ENCODE data around the gene ERBB3.
A peak's percentile ranks its signal among the peaks of the same experiment; 100 is the strongest.
"Not testable (repeated sequence)": the region's sequence is repeated elsewhere in the genome, so short reads cannot be mapped to it uniquely, and the experiment has no call there.

ERBB3 gene

DNA sequence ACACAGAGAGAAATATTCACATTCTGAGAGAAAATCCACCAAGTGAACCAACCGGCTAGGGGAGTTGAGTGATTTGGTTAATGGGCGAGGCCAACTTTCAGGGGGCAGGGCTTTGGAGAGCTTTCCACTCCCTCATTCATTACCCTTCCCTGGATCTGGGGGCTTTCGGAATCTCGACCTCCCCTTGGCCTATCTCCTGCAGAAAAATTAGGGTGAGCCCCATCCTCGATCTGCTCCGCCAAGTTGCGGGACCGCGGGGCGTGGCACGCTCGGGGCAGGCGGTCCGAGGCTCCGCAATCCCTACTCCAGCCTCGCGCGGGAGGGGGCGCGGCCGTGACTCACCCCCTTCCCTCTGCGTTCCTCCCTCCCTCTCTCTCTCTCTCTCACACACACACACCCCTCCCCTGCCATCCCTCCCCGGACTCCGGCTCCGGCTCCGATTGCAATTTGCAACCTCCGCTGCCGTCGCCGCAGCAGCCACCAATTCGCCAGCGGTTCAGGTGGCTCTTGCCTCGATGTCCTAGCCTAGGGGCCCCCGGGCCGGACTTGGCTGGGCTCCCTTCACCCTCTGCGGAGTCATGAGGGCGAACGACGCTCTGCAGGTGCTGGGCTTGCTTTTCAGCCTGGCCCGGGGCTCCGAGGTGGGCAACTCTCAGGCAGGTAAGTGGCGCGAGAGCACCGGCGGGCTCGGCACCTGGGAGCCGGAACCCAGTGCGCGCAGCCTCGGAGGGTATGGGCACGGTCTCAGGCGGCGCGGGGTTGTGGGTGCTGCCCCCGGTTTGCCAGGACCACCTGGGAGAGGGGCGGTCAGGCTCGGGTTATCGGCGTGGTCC lies at the start of gene ERBB3:
TSS of gene ERBB3 (plus strand) at position 443 of the 833 bp plus-strand sequence. CDS start at position 579, 136 bp downstream.
- TF ChIP-seq POLR2A (IDR thresholded peaks at IDR 0.05; ENCODE audit: low read length) (no peak), GATA1 (IDR thresholded peaks at IDR 0.05; ENCODE audit: low read depth, low read length) (no peak)
- peak; percentile 67 to 85 for DNase-seq

DNA sequence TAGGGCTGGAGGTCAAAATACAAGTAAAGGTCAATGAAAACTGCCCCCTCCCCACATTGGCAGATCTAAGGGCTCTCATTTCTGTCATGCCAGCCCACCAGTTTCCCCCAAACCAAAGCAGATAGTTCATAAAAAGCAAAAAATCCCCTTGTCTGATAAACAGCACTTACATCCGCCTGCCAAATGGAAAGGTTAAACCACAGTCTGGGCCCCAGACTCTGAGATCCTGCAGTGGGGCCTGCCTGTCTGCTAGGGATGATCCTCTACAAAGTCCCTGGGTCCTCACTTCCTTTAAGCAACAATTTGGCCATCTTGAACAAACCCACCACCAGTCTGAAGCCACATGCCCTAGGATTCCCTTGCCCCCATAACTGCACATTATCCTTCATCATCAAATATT lies 48.0 kb upstream of the ERBB3 start:
- no peak for DNase-seq
- no peak for TF ChIP-seq POLR2A (IDR thresholded peaks at IDR 0.05; ENCODE audit: low read length)
- no peak for TF ChIP-seq GATA1 (IDR thresholded peaks at IDR 0.05; ENCODE audit: low read depth, low read length)

DNA sequence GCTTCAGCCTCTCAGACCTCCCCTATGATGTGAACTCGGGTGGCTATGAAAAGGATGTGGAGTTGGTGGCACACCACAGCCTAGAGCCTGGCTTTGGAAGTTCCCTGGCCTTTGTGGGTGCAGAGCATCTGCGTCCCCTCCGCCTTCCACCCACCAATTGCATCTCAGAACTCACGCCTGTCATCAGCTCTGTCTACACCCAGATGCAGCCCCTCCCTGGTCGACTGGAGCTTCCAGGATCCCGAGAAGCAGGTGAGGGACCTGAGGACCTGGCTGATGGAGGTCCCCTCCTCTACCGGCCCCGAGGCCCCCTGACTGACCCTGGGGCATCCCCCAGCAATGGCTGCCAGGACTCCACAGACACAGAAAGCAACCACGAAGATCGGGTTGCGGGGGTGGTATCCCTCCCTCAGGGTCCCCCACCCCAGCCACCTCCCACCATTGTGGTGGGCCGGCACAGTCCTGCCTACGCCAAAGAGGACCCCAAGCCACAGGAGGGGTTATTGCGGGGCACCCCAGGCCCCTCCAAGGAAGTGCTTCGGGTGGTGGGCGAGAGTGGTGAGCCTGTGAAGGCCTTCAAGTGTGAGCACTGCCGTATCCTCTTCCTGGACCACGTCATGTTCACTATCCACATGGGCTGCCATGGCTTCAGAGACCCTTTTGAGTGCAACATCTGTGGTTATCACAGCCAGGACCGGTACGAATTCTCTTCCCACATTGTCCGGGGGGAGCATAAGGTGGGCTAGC lies 45.2 kb upstream of the ERBB3 start:
- DNase-seq = no peak
- TF ChIP-seq POLR2A (IDR thresholded peaks at IDR 0.05; ENCODE audit: low read length) (no peak), GATA1 (IDR thresholded peaks at IDR 0.05; ENCODE audit: low read depth, low read length) (no peak)

DNA sequence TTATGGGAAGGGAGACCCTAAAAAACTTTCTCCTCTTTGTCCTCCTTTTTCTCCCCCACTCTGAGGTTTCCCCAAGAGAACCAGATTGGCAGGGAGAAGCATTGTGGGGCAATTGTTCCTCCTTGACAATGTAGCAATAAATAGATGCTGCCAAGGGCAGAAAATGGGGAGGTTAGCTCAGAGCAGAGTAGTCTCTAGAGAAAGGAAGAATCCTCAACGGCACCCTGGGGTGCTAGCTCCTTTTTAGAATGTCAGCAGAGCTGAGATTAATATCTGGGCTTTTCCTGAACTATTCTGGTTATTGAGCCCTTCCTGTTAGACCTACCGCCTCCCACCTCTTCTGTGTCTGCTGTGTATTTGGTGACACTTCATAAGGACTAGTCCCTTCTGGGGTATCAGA lies 42.8 kb upstream of the ERBB3 start:
- DNase-seq = no peak
- no peak for TF ChIP-seq GATA1 (IDR thresholded peaks at IDR 0.05; ENCODE audit: low read depth, low read length)
- TF ChIP-seq POLR2A (IDR thresholded peaks at IDR 0.05; ENCODE audit: low read length) = no peak

DNA sequence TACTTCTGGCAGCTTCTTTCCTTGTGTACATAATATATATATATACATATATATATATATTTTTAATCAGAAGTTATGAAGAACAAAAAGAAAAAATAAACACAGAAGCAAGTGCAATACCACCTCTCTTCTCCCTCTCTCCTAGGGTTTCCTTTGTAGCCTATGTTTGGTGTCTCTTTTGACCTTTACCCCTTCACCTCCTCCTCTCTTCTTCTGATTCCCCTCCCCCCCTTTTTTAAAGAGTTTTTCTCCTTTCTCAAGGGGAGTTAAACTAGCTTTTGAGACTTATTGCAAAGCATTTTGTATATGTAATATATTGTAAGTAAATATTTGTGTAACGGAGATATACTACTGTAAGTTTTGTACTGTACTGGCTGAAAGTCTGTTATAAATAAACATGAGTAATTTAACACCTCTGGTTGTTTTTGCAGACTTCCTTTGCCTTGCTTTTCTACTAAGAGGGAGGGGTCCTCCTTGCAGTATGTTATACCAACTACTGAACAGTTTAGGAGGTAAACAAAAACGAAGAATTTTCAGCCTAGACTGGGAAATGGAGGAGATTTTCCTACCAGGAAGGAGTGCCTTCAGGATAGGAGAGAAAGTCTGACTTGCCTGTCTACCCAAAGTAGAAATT lies 41.8 kb upstream of the ERBB3 start:
- no peak for TF ChIP-seq POLR2A (IDR thresholded peaks at IDR 0.05; ENCODE audit: low read length)
- TF ChIP-seq GATA1 (IDR thresholded peaks at IDR 0.05; ENCODE audit: low read depth, low read length) = no peak
- DNase-seq = no peak

DNA sequence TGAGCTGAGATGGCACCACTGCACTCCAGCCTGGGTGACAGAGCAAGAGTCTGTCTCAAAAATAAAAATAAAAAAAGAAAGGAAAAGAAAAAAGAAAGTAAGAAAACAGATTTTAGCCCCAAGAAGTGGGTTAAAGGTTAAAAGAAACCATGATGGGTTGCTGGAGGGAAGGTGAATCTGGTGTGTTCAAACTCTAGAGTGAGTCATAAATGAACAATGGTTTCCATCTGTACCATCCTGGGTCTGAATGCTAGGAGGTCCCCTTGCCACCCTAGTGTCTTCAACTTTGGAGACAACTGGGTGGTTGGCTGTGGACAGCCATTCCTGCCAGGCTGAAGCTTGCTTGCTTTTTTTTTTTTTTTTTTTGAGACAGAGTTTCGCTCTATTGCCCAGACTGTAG lies 39.8 kb upstream of the ERBB3 start:
- DNase-seq = no peak
- no peak for TF ChIP-seq POLR2A (IDR thresholded peaks at IDR 0.05; ENCODE audit: low read length)
- no peak for TF ChIP-seq GATA1 (IDR thresholded peaks at IDR 0.05; ENCODE audit: low read depth, low read length)

DNA sequence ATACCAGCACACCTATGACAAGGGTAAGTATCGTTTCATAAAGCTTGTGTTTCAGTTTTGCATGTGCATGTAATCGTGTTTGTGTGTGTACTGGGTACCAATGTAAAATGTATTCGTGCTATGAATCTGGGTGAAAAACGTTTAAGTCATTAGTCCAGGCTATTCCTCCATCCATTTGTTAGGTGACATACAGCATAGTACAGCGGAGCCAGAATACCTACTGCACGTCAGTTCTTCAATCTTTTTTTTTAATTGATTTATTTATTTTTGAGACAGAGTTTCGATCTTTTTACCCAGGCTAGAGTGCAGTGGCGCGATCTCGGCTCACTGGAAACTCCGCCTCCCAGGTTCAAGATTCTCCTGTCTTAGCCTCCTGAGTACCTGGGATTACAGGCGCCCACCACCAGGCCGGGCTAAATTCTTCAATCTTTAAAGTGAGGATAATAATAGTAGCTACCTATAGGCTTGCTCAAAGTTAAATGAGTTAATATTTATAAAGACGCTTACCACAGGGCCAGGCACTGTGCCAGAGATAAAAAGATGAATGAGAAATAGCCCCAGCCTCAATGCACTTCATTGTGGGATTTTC lies 38.9 kb upstream of the ERBB3 start:
- DNase-seq = no peak
- TF ChIP-seq GATA1 (IDR thresholded peaks at IDR 0.05; ENCODE audit: low read depth, low read length) = no peak
- TF ChIP-seq POLR2A (IDR thresholded peaks at IDR 0.05; ENCODE audit: low read length) = no peak

DNA sequence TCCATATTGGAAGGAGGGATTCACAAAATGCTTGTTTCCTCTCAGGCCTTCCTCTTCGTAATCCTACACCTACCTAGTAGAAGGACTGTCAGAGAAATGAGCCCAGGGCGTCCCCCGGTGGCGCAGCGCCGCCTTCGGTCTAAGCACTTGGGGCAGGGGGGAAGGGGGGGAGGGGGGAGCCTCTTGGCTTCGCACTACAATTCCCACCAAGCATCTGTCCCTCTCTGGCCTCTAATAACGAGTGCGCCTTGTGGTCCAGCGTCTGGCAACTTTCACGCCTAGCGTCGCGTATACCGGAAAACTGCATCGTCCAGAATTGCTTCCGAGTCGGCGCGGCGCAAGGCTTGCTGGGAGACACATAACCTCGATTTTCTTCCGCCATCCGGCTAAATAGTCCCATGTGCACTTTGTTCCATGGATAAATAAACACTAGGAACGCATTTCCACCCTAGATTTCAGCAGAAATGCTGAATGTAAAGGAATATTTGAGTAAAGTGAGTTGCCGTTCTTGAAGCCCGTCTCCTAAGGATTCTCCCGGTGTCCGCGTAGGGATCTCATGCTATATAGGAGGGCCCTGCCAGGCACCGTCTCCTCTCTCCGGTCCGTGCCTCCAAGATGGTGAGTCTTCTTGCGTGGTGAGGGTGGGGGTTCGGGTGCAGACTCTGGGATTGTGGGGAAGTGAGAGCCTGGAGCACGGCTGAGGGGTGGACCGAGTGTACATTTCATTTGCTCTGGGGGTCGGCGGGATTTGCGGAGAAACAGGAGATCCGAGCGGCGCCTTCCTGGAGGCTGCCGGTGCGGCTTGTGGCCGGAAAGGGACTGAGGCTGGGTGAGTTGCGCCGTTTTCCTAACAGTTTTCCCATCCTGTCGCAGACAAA lies 38.2 kb upstream of the ERBB3 start, which contains the start of gene RPS26:
TSS of gene RPS26 (plus strand) at position 367 of the 878 bp plus-strand sequence. CDS start at position 616, 249 bp downstream.
- TF ChIP-seq POLR2A (IDR thresholded peaks at IDR 0.05; ENCODE audit: low read length) = peak; percentile 100
- TF ChIP-seq GATA1 (IDR thresholded peaks at IDR 0.05; ENCODE audit: low read depth, low read length) = no peak
- peak; percentile 96 to 99 for DNase-seq

DNA sequence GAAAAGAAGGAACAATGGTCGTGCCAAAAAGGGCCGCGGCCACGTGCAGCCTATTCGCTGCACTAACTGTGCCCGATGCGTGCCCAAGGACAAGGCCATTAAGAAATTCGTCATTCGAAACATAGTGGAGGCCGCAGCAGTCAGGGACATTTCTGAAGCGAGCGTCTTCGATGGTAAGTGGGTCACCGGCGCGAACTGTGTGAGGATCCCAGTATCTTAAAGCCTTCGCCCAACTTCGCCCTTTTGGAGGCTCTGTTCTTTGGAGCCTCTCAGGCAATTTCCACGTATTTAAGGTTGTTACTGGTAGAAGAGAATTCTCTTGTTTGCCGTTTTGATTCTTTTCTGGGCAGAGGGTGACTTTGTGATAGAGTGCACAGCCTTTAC lies 37.5 kb upstream of the ERBB3 start:
- peak; percentile 59 to 73 for DNase-seq

DNA sequence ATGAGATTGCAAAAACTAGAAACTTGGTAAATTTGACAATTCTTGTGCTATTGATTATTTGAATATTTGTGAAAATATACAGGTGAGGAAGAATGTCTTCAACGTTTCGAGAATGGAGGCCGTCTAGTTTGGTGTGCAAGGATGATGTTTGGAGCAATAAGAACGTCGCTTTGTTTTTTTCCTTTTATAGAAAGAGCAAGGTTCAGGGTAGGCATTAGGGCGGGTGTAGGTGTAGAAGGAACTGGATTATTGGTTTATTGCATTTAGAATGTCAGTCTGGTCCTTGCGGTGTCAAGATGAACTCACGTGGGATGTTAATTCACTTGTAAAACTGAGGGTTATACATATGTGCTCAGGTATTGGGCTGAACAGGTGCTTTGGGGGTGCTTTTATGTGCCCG lies 37.1 kb upstream of the ERBB3 start:
- peak in 1 of 2 experiments; percentile 50 for DNase-seq
- TF ChIP-seq GATA1 (IDR thresholded peaks at IDR 0.05; ENCODE audit: low read depth, low read length) = no peak
- no peak for TF ChIP-seq POLR2A (IDR thresholded peaks at IDR 0.05; ENCODE audit: low read length)

DNA sequence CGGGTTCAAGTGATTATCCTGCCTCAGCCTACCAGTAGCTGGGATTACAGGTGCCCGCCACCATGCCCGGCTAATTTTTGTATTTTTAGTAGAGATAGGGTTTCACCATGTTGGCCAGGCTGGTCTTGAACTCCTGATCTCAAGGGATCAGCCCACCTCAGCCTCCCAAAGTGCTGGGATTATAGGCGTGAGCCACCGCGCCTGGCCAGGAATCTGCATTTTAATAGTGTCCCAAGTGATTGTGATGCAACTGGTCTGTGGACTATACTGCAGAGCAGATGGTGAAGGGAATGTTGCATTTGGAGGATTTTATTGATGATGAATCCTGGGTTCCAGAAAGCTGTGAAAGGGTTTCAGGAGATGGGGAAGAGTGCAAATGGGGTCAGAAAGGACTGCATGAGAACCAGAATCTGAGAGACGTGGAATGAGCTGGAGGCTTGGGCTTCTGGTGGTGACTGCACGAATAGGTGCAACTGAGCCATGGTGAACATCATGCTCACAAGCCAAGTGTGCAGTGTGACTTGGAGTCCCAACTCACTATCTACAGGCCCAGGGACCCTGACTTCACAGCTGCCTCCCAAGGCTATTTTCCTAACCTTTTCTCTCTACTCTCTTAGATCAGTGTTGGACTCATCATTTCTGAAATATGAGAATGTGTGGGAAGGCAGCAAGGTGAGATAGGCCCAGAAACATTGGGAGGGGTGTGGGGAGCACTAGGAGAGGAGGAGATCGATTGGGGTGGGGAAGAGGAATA lies 33.8 kb upstream of the ERBB3 start:
- TF ChIP-seq GATA1 (IDR thresholded peaks at IDR 0.05; ENCODE audit: low read depth, low read length) (no peak), POLR2A (IDR thresholded peaks at IDR 0.05; ENCODE audit: low read length) (no peak)
- no peak for DNase-seq

DNA sequence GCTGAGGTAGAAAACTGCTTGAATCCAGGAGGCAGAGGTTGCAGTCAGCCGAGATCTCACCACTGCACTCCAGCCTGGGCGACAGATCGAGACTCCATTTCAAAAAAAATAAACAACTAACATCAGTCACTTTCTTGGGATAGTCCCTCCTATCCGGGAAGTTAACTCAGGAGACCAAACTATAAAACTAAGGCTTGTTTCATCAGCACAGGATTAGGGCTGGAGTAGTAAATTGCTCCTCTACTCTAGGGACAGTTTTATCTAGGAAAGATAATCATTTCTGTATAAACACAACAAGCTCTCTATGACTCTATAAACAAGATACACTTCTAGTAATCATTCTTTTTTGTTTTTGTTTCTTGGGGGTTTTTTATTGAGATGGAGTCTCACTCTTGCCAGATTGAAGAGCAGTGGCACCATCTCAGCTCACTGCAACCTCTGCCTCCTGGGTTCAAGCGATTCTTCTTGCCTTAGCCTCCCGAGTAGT lies 26.5 kb upstream of the ERBB3 start:
- DNase-seq = no peak

DNA sequence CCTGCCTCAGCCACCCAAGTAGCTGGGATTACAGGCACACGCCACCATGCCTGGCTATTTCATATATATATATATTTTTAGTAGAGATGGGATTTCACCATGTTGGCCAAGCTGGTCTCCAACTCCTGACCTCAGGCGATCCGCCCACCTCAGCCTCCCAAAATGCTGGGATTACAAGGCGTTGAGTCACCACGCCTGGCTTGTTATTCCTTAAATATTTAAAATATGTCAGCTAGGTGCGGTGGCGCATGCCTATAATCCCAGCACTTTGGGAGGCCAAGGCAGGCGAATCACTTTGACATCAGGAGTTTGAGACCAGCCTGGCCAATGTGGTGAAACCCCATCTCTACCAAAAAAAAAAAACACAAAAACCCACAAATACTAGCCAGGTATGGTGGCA lies 20.0 kb upstream of the ERBB3 start:
- DNase-seq = not testable (repeated sequence)

More for the DNA sequence above, 26.5 kb upstream of the ERBB3 start:
- TF ChIP-seq GATA1 (IDR thresholded peaks at IDR 0.05; ENCODE audit: low read depth, low read length) (no peak), POLR2A (IDR thresholded peaks at IDR 0.05; ENCODE audit: low read length) (no peak)

All from erythroblast (primary cell).